ENCODE measurements around the gene RPL37.

- no peak for TF ChIP-seq CTCF (conservative IDR thresholded peaks at IDR 0.05)
- no peak for TF ChIP-seq ZFX (IDR thresholded peaks at IDR 0.05)
Measured at GRCh38 chr5:40812125-40812524, 22.9 kb downstream of the RPL37 start.

Data from C4-2B (cell line).